SJCRH30 (cell line): ENCODE data around the gene MYH11. TPM values are rescaled to one million over a fixed set of nuclear protein-coding genes. Genes with fewer than 3 reads are reported as not detected.

Experiments used
- DNase-seq, 2 experiments: peaks; one replicate each; pipeline ENCODE4 v3.0.0-alpha.2; 2015 to 2020
- H3K27ac ChIP-seq: fragments of 250-450 bp; sonication (Bioruptor Pico); 2 replicates; pipeline ENCODE4 v1.5.1; 2020; ENCODE audit warnings: mild to moderate bottlenecking, moderate library complexity
- H3K27me3 ChIP-seq: fragments of 250-450 bp; sonication (Bioruptor Pico); 2 replicates; pipeline ENCODE4 v1.5.1; 2020; ENCODE audit warnings: mild to moderate bottlenecking, moderate library complexity
- H3K36me3 ChIP-seq: fragments of 250-450 bp; sonication (Bioruptor Pico); 2 replicates; pipeline ENCODE4 v1.5.1; 2020; ENCODE audit warnings: mild to moderate bottlenecking, moderate library complexity
- H3K4me1 ChIP-seq: fragments of 250-450 bp; sonication (Bioruptor Pico); 2 replicates; pipeline ENCODE4 v1.5.1; 2020; ENCODE audit warnings: mild to moderate bottlenecking, moderate library complexity
- H3K4me3 ChIP-seq: fragments of 250-450 bp; sonication (Bioruptor Pico); 2 replicates; pipeline ENCODE4 v1.5.1; 2020; ENCODE audit warnings: mild to moderate bottlenecking, moderate library complexity
- H3K9me3 ChIP-seq: fragments of 250-450 bp; sonication (Bioruptor Pico); replicated peaks from 2 replicates; pipeline ENCODE4 v1.5.1; 2020; ENCODE audit warnings: mild to moderate bottlenecking, moderate library complexity
- total RNA-seq: library from RNA; depleted of rRNA; stranded (reverse); fragments of >200 nt; shearing (Covaris generic); gene quantifications from 2 replicates; pipeline ENCODE4 v1.2.3, GENCODE V29; 2014

MYH11 gene
- total RNA-seq, 1 experiment from 2014 or later = 0.08 TPM

GRCh38 chr16:15757630-15758251, 99.1 kb downstream of the MYH11 start:
- H3K36me3 ChIP-seq = no peaks in the 10 kb centered on the region
- H3K4me1 ChIP-seq = no peaks in the 10 kb centered on the region
- no peaks in the 10 kb centered on the region for H3K9me3 ChIP-seq
- DNase-seq = no peak
- H3K27me3 ChIP-seq = no peaks in the 10 kb centered on the region
- no peak overlapping the region for H3K27ac ChIP-seq
- H3K4me3 ChIP-seq = no peak overlapping the region

GRCh38 chr16:15757077-15757386, 99.8 kb downstream of the MYH11 start:
- no peaks in the 10 kb centered on the region for H3K27me3 ChIP-seq
- DNase-seq = no peak
- no peaks in the 10 kb centered on the region for H3K9me3 ChIP-seq
- H3K36me3 ChIP-seq = no peaks in the 10 kb centered on the region
- H3K4me1 ChIP-seq = no peaks in the 10 kb centered on the region
- H3K4me3 ChIP-seq = peak overlapping the region; percentile 22; the same call in 1 of the 2 replicates
- no peak overlapping the region for H3K27ac ChIP-seq

GRCh38 chr16:15754821-15755534, 101.8 kb downstream of the MYH11 start:
- H3K4me3 ChIP-seq = no peak overlapping the region
- no peak for DNase-seq
- no peaks in the 10 kb centered on the region for H3K27me3 ChIP-seq
- no peaks in the 10 kb centered on the region for H3K9me3 ChIP-seq
- H3K36me3 ChIP-seq = no peaks in the 10 kb centered on the region
- no peak overlapping the region for H3K27ac ChIP-seq
- H3K4me1 ChIP-seq = no peaks in the 10 kb centered on the region

- Histone ChIP-seq H3K36me3 (no peaks in the 10 kb centered on the region), H3K4me3 (no peak overlapping the region), H3K27me3 (no peaks in the 10 kb centered on the region), H3K4me1 (no peaks in the 10 kb centered on the region), H3K27ac (no peak overlapping the region), H3K9me3 (no peaks in the 10 kb centered on the region)
- no peak for DNase-seq
Observed at GRCh38 chr16:15752717-15753488, 103.9 kb downstream of the MYH11 start.

- Histone ChIP-seq H3K4me1 (no peaks in the 10 kb centered on the region), H3K4me3 (no peak overlapping the region), H3K9me3 (no peaks in the 10 kb centered on the region), H3K27me3 (no peaks in the 10 kb centered on the region), H3K36me3 (no peaks in the 10 kb centered on the region), H3K27ac (no peak overlapping the region)
- DNase-seq = no peak
Observed at GRCh38 chr16:15751940-15752339, 104.9 kb downstream of the MYH11 start.

GRCh38 chr16:15749985-15750384, 106.8 kb downstream of the MYH11 start:
- H3K9me3 ChIP-seq = no peaks in the 10 kb centered on the region
- no peak overlapping the region for H3K4me3 ChIP-seq
- no peaks in the 10 kb centered on the region for H3K27me3 ChIP-seq

GRCh38 chr16:15749371-15749770, 107.5 kb downstream of the MYH11 start:
- Histone ChIP-seq H3K9me3 (no peaks in the 10 kb centered on the region), H3K36me3 (no peaks in the 10 kb centered on the region), H3K4me3 (no peak overlapping the region), H3K4me1 (no peaks in the 10 kb centered on the region), H3K27me3 (no peaks in the 10 kb centered on the region), H3K27ac (no peak overlapping the region)
- no peak for DNase-seq

More at GRCh38 chr16:15749985-15750384, 106.8 kb downstream of the MYH11 start:
- Histone ChIP-seq H3K4me1 (no peaks in the 10 kb centered on the region), H3K36me3 (no peaks in the 10 kb centered on the region), H3K27ac (no peak overlapping the region)
- DNase-seq = no peak

- no peak overlapping the region for H3K27ac ChIP-seq
- no peak for DNase-seq
Observed at GRCh38 chr16:15748654-15749053, 108.2 kb downstream of the MYH11 start.

GRCh38 chr16:15747937-15748336, 108.9 kb downstream of the MYH11 start:
- H3K27ac ChIP-seq = no peak overlapping the region
- no peaks in the 10 kb centered on the region for H3K9me3 ChIP-seq
- no peaks in the 10 kb centered on the region for H3K27me3 ChIP-seq
- DNase-seq = no peak
- no peaks in the 10 kb centered on the region for H3K4me1 ChIP-seq
- H3K36me3 ChIP-seq = no peaks in the 10 kb centered on the region
- no peak overlapping the region for H3K4me3 ChIP-seq

More at GRCh38 chr16:15748654-15749053, 108.2 kb downstream of the MYH11 start:
- no peaks in the 10 kb centered on the region for H3K9me3 ChIP-seq
- H3K36me3 ChIP-seq = no peaks in the 10 kb centered on the region
- no peaks in the 10 kb centered on the region for H3K4me1 ChIP-seq
- no peaks in the 10 kb centered on the region for H3K27me3 ChIP-seq
- H3K4me3 ChIP-seq = no peak overlapping the region

- H3K4me1 ChIP-seq = no peaks in the 10 kb centered on the region
- H3K36me3 ChIP-seq = no peaks in the 10 kb centered on the region
- H3K4me3 ChIP-seq = no peak overlapping the region
- H3K27me3 ChIP-seq = no peaks in the 10 kb centered on the region
- DNase-seq = peak in 1 of 2 experiments; percentile 31
- H3K9me3 ChIP-seq = no peaks in the 10 kb centered on the region
- no peak overlapping the region for H3K27ac ChIP-seq
Observed at GRCh38 chr16:15746332-15746731, 110.5 kb downstream of the MYH11 start.

- Histone ChIP-seq H3K27me3 (no peaks in the 10 kb centered on the region), H3K27ac (no peak overlapping the region), H3K36me3 (no peaks in the 10 kb centered on the region), H3K4me1 (peaks cover 10% of the 10 kb centered on the region), H3K9me3 (no peaks in the 10 kb centered on the region), H3K4me3 (no peak overlapping the region)
- DNase-seq = no peak
Observed at GRCh38 chr16:15743657-15744056, 113.2 kb downstream of the MYH11 start.

- H3K36me3 ChIP-seq = no peaks in the 10 kb centered on the region
Observed at GRCh38 chr16:15742716-15743115, 114.1 kb downstream of the MYH11 start.

GRCh38 chr16:15741207-15741871, 115.5 kb downstream of the MYH11 start:
- Histone ChIP-seq H3K4me1 (peaks cover 10% of the 10 kb centered on the region), H3K36me3 (no peaks in the 10 kb centered on the region), H3K9me3 (no peaks in the 10 kb centered on the region), H3K27me3 (no peaks in the 10 kb centered on the region), H3K27ac (no peak overlapping the region), H3K4me3 (no peak overlapping the region)
- no peak for DNase-seq

More at GRCh38 chr16:15742716-15743115, 114.1 kb downstream of the MYH11 start:
- no peak for DNase-seq
- no peak overlapping the region for H3K4me3 ChIP-seq
- H3K27ac ChIP-seq = no peak overlapping the region
- peaks cover 10% of the 10 kb centered on the region for H3K4me1 ChIP-seq
- H3K9me3 ChIP-seq = no peaks in the 10 kb centered on the region
- no peaks in the 10 kb centered on the region for H3K27me3 ChIP-seq

- H3K9me3 ChIP-seq = no peaks in the 10 kb centered on the region
- no peaks in the 10 kb centered on the region for H3K36me3 ChIP-seq
- H3K27me3 ChIP-seq = no peaks in the 10 kb centered on the region
- no peak overlapping the region for H3K4me3 ChIP-seq
- peak; percentile 31 to 68 for DNase-seq
- no peak overlapping the region for H3K27ac ChIP-seq
- H3K4me1 ChIP-seq = peaks cover 10% of the 10 kb centered on the region
Observed at GRCh38 chr16:15739950-15740349, 116.9 kb downstream of the MYH11 start.

GRCh38 chr16:15739464-15739863, 117.4 kb downstream of the MYH11 start:
- Histone ChIP-seq H3K27ac (no peak overlapping the region), H3K4me3 (no peak overlapping the region), H3K27me3 (no peaks in the 10 kb centered on the region), H3K4me1 (peaks cover 10% of the 10 kb centered on the region), H3K36me3 (no peaks in the 10 kb centered on the region), H3K9me3 (no peaks in the 10 kb centered on the region)
- peak in 1 of 2 experiments; percentile 60 for DNase-seq
